NCI-H82 (cell line): Measurements from ENCODE around the gene PAFAH2.

Source experiments
- DNase-seq: peaks from one replicate; lab custom pipeline; 2025; lab: John Stamatoyannopoulos, UW

PAFAH2 gene

DNA sequence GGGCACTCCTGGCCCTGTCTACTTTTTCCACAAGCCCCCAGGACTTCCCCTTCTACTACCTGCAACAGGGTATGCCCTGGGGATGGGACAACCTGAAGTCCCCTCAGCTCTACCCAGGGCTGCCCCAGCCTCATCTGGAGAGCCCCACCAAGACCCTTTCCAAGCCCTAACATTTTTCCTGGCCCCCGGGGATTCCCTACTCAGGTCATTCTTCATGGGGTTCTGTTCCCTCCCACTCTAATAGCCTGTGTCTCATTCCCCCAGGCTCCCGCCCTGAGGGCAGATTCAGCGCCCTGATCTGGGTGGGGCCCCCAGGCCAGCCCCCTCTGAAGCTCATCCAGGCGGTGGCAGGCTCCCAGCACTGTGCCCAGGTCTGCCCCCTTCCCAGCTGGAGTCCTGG is 33.3 kb upstream of the PAFAH2 start:
- DNase-seq, result no peak

DNA sequence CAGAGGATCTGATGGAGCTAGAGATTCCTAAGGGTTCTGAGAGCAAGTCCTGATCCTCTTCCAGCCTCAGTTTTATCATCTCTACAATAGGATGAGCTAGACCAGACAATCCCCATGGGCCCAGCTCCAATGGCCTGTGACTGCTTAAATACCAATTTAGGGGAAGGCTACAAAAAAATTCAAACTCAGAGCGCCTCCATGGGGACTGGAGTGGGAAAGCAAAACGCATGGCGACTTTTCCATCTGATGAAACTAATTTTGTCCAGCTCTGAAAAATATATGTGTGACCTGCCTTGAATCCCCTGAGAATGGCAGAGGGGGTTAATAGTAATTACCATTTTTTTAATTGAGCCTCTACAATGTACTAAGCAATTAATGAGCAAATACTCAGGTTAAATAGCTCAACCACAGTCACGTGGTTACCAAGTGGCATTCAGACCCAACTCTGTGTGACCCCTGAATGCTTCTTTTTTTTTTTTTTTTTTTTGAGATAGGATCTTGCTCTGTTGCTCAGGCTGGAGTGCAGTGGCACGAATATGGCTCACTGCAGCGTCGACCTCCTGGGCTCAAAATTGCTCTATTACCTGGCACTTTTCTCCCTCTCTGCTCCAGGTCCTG is 32.1 kb upstream of the PAFAH2 start:
- DNase-seq, result peak; percentile 45

DNA sequence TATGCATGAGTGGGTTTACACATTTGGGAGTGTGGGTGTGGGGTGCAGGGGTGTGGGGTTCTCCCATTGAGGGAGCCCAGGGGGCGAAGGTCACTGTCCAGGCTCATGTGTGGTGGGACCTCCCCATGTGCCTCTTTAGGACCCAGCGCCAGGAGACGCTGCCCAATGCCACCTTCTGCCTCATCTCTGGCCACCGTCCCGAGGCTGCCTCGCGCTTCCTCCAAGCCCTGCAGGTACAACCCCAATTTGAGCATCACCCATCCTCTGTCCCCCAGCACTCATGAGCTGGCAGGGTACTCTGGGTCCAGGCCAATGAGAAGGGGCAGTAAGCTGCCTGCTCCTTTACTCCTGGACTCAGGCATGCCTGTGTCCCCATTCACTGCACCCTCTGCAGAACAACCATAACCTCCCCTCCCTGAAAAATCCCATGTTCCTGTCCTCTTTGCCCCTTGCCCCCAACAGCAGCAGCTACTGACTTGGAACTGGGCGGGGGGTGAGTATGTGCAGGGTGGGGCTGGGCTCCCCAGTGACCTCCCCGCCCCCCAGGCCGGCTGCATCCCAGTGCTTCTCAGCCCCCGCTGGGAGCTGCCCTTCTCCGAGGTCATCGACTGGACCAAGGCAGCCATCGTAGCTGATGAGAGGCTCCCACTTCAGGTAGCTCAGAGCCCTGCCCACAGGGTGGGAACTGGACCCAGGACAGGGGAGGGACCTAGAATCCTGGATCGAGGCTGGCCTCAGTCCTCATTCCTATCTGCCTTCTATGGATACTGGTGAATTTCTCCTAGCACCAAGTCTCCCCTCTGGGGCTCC is 31.4 kb upstream of the PAFAH2 start:
- DNase-seq, result no peak

GRCh38 chr1:26028490-26028980 is 30.7 kb upstream of the PAFAH2 start:
- no peak for DNase-seq

DNA sequence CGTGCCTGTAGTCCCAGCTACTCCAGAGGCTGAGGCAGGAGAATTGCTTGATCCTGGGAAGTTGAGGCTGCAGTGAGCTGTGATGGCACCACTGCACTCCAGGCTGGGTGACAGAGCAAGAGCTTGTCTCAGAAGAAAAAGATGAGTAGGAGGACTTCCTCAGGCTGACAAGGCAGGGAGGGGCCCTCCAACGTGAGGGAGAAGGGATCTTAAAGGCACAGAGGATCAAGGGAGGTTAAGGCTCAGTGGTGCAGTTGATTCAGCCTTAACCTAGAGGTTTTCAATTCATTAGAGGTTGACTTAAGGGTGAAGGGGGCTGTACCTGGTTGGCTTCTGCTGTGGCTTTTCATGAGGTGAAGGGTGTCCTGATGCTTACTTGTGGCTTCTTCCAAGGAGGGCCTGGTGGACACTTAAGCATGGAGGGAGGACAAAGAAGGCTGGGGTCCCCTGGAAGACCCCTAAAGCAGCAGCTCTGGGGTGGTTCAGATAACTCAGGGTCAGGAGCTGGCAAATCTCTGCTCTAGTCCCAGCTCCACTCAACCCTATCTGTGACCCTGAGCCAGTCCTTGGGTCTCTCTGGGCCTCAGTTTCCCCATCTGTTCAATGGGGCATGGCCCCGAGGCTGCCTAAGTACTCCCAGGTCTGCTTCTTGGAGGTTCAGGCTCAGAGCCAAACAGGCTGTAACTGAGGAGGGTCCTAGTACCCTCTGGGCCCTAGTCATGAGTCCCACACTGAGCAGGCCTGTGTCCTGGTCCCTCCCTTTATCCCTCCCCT is 30.0 kb upstream of the PAFAH2 start:
- DNase-seq, result no peak

DNA sequence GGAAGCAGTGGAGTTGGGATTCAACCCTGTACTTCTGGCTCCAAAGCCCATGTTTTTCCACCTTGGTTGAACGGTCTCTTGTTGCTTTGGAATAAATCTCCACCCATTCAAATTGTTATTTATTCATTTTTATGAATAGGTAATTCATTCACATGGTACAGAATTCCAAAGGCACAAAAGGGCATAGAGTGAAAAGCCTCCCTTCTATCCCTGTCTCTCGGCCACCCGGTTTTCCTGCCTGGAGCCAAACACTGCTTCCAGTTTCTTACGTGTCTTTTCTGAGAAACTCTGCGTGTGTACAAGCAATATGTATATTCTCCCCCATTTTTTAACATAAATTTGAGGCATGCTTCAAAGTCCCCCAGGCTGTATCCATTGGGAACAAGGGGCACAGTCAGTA is 27.7 kb upstream of the PAFAH2 start:
- no peak for DNase-seq

GRCh38 chr1:26025060-26025459 is 27.2 kb upstream of the PAFAH2 start:
- no peak for DNase-seq

DNA sequence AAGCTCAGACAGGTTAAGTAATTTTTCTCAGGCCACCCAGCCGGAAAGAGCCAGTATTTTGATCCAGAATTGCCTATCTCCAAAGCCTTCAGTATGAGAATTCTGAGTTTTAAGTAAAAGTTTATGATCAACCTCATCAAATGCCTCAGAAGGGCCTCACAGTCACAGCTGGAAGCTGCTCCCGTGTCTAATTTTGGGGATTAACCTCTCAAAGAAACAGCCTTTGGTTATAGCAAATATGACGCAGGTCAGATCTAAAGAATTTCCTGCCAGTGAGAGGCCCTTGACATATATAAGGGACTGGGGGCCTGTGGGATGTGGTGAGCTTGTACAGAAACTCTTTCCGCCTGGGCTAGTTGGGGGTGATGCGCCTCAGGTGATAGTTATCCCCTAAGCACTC is 26.0 kb upstream of the PAFAH2 start:
- DNase-seq, result no peak

- DNase-seq, result no peak
These were observed 25.1 kb upstream of the PAFAH2 start for GRCh38 chr1:26023009-26023408.

- no peak for DNase-seq
These were observed 24.5 kb upstream of the PAFAH2 start for GRCh38 chr1:26022404-26022779.

DNA sequence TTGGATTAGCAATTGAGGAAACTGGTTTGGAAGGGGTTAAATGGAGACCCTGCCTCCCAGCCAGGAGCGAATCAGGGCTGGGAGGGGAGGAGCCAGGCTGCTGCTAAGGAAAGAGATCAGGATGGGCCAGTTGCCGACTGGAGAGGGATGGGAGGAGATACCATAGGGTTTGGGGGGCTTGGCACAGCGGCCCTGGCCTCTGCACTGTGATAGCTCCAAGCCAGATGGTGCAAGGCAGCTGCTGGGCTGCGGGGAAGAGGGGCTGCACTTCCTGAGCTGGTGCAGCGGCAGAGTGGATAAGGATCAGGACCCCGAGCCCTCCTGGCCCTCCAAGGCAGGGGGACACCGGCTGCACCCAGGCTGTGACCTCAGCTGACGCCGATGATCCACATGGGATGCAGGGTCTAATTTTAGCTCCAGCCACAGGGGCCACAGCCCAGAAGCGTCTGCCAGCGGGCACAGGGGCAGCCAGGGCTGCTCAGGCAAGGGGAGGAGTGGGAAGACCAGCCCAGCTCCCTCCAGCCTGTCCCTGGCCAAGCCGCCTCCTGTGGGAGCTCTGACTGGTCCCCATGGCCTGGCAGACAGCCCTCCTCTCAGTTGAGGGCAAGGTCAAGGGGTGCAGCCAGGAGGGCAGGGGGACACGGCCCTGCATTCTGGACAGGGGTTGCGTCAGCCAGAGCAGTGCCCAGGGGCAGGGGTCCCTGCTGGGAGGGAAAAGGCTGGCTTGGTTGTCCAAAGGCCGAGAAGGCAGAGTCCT is 24.0 kb upstream of the PAFAH2 start, which contains the start of gene EXTL1:
EXTL1 (plus strand) TSS at position 129 of the 757 bp plus-strand sequence. CDS start 872 bp downstream, outside the sequence.
- DNase-seq, result peak; percentile 98

GRCh38 chr1:26020941-26021646 is 23.2 kb upstream of the PAFAH2 start:
- no peak for DNase-seq

- no peak for DNase-seq
These were observed 22.5 kb upstream of the PAFAH2 start for GRCh38 chr1:26020330-26020768.

GRCh38 chr1:26019641-26020315 is 21.9 kb upstream of the PAFAH2 start:
- no peak for DNase-seq

GRCh38 chr1:26017606-26018005 is 19.7 kb upstream of the PAFAH2 start:
- DNase-seq, result peak; percentile 87

DNA sequence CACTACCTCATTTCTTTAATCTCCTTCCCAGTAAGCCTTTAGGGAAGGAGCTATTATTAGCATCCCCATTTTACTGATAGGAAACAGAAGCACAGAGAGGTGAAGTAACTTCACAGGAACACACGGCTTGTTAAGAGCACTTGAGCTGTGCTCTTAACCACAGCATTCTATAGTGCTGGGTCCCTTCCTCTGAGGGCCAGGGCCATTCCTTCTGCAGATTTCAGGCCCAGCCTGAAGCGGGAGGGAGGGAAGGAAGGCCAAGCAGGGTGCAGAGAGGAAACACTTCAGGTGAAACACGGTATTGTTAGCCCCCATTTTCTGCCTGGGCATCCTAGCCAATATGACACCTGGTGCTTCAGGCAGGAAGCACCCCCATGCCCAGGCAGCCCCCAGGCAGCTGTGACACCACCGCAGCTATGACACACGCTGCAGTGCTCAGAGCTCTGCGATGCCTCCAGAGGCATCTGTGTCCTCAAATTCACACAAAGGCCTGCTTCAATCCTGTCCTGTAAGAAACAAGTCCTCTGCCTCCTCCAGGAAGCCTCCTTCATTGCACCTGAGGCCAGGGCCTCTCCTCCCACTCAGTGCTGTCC is 19.2 kb upstream of the PAFAH2 start:
- peak; percentile 81 for DNase-seq

GRCh38 chr1:26016258-26016952 is 18.5 kb upstream of the PAFAH2 start:
- peak; percentile 86 for DNase-seq

DNA sequence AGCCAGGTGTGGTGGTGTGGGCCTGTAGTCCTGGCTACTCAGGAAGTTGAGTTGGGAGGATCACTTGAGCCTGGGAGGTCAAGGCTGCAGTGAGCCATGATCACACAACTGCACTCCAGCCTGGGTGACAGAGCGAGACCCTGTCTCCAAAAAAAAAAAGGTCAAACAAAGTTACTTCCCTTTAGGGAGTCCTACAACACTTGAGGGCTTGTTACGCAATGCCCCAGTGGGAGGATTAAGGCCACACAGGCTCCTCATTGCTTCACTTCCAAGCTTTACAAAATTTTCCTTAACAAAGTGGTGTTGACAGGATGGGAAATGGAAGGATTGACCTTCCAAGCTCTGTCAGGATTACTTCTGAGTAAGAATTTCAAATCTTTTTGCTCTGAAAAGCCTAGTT is 17.5 kb upstream of the PAFAH2 start:
- no peak for DNase-seq

DNA sequence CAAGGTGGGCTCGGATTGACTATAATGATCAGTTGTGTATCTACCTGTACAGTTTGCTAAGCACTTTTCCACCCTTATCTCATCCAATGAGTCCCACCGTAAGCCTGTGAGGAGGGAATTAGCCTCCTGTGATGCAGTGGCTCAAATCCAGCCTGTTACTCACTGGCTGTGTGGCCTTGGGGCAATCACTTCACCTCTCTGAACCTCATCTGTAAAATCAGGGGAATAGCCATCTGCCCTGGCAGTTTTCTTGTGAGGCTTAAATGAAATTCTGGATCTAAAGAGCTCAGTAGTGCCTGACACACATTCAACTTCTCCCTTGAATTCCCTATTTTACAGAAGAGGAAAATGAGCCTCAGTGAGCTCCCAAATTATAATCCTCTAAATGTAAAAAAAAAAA is 16.3 kb upstream of the PAFAH2 start:
- no peak for DNase-seq

- DNase-seq, result no peak
These were observed 15.0 kb upstream of the PAFAH2 start for GRCh38 chr1:26012864-26013263.
